Measurements from ENCODE around the gene CCDC91.

Gene CCDC91

DNA sequence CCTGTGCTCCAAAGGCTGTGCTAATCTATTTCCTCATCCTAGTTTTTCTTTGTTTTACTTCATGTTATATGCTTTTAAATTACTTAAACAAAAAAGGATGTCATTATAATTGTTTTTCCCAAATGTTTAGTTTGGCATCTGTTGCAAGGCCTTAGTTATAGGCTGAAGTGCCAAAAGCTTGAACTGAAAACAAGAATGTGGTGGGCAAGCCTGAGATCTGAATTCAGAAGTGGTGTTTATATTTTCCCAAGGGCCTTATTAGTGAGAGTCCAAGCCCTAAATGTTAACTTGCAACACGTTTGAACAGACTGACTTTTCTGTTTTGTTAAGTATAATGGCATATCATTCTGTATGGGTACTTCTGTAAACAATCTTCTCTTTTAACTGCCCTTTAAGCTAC lies 326.8 kb downstream of the CCDC91 start:
- TF ChIP-seq GABPA (IDR thresholded peaks at IDR 0.05; ENCODE audit: low read depth), result no peak
- TF ChIP-seq, protein P1, sequence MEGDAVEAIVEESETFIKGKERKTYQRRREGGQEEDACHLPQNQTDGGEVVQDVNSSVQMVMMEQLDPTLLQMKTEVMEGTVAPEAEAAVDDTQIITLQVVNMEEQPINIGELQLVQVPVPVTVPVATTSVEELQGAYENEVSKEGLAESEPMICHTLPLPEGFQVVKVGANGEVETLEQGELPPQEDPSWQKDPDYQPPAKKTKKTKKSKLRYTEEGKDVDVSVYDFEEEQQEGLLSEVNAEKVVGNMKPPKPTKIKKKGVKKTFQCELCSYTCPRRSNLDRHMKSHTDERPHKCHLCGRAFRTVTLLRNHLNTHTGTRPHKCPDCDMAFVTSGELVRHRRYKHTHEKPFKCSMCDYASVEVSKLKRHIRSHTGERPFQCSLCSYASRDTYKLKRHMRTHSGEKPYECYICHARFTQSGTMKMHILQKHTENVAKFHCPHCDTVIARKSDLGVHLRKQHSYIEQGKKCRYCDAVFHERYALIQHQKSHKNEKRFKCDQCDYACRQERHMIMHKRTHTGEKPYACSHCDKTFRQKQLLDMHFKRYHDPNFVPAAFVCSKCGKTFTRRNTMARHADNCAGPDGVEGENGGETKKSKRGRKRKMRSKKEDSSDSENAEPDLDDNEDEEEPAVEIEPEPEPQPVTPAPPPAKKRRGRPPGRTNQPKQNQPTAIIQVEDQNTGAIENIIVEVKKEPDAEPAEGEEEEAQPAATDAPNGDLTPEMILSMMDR (IDR thresholded peaks at IDR 0.05; ENCODE audit: insufficient read depth, low read length), result no peak
- TF ChIP-seq, protein P2, sequence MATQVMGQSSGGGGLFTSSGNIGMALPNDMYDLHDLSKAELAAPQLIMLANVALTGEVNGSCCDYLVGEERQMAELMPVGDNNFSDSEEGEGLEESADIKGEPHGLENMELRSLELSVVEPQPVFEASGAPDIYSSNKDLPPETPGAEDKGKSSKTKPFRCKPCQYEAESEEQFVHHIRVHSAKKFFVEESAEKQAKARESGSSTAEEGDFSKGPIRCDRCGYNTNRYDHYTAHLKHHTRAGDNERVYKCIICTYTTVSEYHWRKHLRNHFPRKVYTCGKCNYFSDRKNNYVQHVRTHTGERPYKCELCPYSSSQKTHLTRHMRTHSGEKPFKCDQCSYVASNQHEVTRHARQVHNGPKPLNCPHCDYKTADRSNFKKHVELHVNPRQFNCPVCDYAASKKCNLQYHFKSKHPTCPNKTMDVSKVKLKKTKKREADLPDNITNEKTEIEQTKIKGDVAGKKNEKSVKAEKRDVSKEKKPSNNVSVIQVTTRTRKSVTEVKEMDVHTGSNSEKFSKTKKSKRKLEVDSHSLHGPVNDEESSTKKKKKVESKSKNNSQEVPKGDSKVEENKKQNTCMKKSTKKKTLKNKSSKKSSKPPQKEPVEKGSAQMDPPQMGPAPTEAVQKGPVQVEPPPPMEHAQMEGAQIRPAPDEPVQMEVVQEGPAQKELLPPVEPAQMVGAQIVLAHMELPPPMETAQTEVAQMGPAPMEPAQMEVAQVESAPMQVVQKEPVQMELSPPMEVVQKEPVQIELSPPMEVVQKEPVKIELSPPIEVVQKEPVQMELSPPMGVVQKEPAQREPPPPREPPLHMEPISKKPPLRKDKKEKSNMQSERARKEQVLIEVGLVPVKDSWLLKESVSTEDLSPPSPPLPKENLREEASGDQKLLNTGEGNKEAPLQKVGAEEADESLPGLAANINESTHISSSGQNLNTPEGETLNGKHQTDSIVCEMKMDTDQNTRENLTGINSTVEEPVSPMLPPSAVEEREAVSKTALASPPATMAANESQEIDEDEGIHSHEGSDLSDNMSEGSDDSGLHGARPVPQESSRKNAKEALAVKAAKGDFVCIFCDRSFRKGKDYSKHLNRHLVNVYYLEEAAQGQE (IDR thresholded peaks at IDR 0.05; ENCODE audit: insufficient replicate concordance, low read depth), result no peak
- no peak for TF ChIP-seq SPI1 (IDR thresholded peaks at IDR 0.05; ENCODE audit: borderline replicate concordance, low read depth)
- no peak for TF ChIP-seq POLR2AphosphoS5 (IDR thresholded peaks at IDR 0.05; ENCODE audit: low read depth)
- Histone ChIP-seq H3K27ac (replicated peaks) (no peak overlapping the region), H3K27me3 (ENCODE audit: insufficient read depth, poor library complexity, severe bottlenecking) (no peaks in the 10 kb centered on the region), H3K4me3 (replicated peaks; ENCODE audit: insufficient read depth, low read length) (no peak overlapping the region)
- DNase-seq (ENCODE audit: low read depth in 1 of 2, low spot score in 1 of 2), result no peak

DNA sequence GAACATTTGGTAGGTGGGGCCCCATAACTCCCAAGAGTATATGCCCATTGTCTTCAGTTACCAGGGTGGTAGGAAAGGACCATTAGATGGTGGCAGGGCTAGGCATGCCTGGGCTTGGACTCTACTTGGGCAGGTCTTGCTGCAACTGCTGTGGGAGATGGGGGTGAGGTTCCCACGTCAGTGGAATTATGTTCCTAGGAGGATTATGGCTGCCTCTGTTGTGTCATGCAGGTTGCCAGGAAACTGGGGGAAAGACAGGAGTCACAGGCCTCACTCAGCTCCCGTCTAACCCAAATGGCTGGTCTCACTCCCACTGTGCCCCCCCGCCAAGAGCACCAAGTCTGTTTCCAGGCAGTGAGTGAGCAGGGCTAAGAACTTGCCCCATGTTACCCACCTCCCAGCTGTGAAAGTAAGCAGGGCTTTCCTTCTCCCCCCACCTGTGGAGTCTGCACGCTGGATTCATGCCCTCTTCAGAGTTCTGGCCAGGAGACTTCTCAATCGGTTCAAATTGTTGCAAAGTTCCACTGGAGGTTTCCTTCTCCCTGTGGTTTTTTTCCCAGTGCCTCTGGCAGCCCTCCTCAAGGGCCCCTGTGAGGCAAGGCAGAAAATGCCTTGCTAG lies 337.5 kb downstream of the CCDC91 start:
- DNase-seq (ENCODE audit: low read depth in 1 of 2, low spot score in 1 of 2), result no peak
- TF ChIP-seq SPI1 (IDR thresholded peaks at IDR 0.05; ENCODE audit: borderline replicate concordance, low read depth) (no peak), GABPA (IDR thresholded peaks at IDR 0.05; ENCODE audit: low read depth) (no peak), POLR2AphosphoS5 (IDR thresholded peaks at IDR 0.05; ENCODE audit: low read depth) (no peak)
- TF ChIP-seq, protein P2 (IDR thresholded peaks at IDR 0.05; ENCODE audit: insufficient replicate concordance, low read depth), result no peak
- TF ChIP-seq, protein P1 (IDR thresholded peaks at IDR 0.05; ENCODE audit: insufficient read depth, low read length), result no peak
- Histone ChIP-seq H3K4me3 (replicated peaks; ENCODE audit: insufficient read depth, low read length) (no peak overlapping the region), H3K27ac (replicated peaks) (no peak overlapping the region), H3K27me3 (ENCODE audit: insufficient read depth, poor library complexity, severe bottlenecking) (no peaks in the 10 kb centered on the region)

DNA sequence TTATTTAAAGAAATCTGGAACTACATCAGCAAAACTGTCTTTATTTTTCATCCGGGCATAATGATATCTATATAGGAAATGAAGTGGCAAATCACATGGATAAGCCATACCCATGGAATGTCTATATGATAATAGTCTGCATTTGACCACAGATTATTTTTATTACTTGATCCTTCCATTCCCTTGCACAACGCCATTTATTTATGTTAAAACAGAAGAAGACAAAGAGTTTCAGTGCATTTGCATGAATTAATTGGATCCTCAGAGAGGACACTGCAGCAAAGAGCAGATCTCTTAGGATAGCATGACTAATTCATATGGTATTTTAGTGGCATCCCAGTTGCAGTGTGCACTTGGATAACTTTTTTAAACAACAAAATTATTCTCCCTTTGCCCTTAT lies 345.0 kb downstream of the CCDC91 start:
- TF ChIP-seq, protein P2 (IDR thresholded peaks at IDR 0.05; ENCODE audit: insufficient replicate concordance, low read depth), result no peak
- no peak overlapping the region for H3K4me3 ChIP-seq (replicated peaks; ENCODE audit: insufficient read depth, low read length)
- no peak overlapping the region for H3K27ac ChIP-seq (replicated peaks)
- DNase-seq (ENCODE audit: low read depth in 1 of 2, low spot score in 1 of 2), result no peak
- no peaks in the 10 kb centered on the region for H3K27me3 ChIP-seq (ENCODE audit: insufficient read depth, poor library complexity, severe bottlenecking)
